ENCODE measurements around the gene SLC35F3.
A peak's percentile ranks its signal among the peaks of the same experiment; 100 is the strongest.
"Not testable (repeated sequence)": the region's sequence is repeated elsewhere in the genome, so short reads cannot be mapped to it uniquely, and the experiment has no call there.

The SLC35F3 gene

GRCh38 chr1:234150892-234151291, 246.4 kb downstream of the SLC35F3 start:
- DNase-seq = no peak

GRCh38 chr1:234152344-234152743, 247.9 kb downstream of the SLC35F3 start:
- not testable (repeated sequence) for DNase-seq

- peak; percentile 54 to 88 (median 61) for DNase-seq
Observed at GRCh38 chr1:234154320-234155251, 250.1 kb downstream of the SLC35F3 start.

- DNase-seq = no peak
Observed at GRCh38 chr1:234162661-234163060, 258.2 kb downstream of the SLC35F3 start.

- DNase-seq = no peak
Observed at GRCh38 chr1:234163267-234163919, 258.9 kb downstream of the SLC35F3 start.

- DNase-seq = no peak
Observed at GRCh38 chr1:234164098-234164709, 259.7 kb downstream of the SLC35F3 start.

- DNase-seq = no peak
Observed at GRCh38 chr1:234168061-234168724, 263.7 kb downstream of the SLC35F3 start.

GRCh38 chr1:234169161-234169849, 264.8 kb downstream of the SLC35F3 start:
- no peak for DNase-seq

- DNase-seq = no peak
Observed at GRCh38 chr1:234170067-234170466, 265.6 kb downstream of the SLC35F3 start.

- DNase-seq = no peak
Observed at GRCh38 chr1:234170622-234171021, 266.1 kb downstream of the SLC35F3 start.

GRCh38 chr1:234173968-234174367, 269.5 kb downstream of the SLC35F3 start:
- DNase-seq = no peak

- DNase-seq = no peak
Observed at GRCh38 chr1:234175363-234175762, 270.9 kb downstream of the SLC35F3 start.

GRCh38 chr1:234176000-234176399, 271.5 kb downstream of the SLC35F3 start:
- no peak for DNase-seq

- not testable (repeated sequence) for DNase-seq
Observed at GRCh38 chr1:234176847-234177246, 272.4 kb downstream of the SLC35F3 start.

GRCh38 chr1:234185438-234185837, 281.0 kb downstream of the SLC35F3 start:
- no peak for DNase-seq

- peak in 2 of 3 experiments; percentile 22 to 46 for DNase-seq
Observed at GRCh38 chr1:234186037-234186688, 281.7 kb downstream of the SLC35F3 start.

GRCh38 chr1:234188454-234188792, 283.9 kb downstream of the SLC35F3 start:
- peak in 2 of 3 experiments; percentile 8 to 44 for DNase-seq

- DNase-seq = peak in 1 of 3 experiments; percentile 24
Observed at GRCh38 chr1:234197839-234198238, 293.4 kb downstream of the SLC35F3 start.

GRCh38 chr1:234199476-234200127, 295.1 kb downstream of the SLC35F3 start:
- DNase-seq = no peak

GRCh38 chr1:234200566-234200965, 296.1 kb downstream of the SLC35F3 start:
- no peak for DNase-seq

- no peak for DNase-seq
Observed at GRCh38 chr1:234201600-234201999, 297.1 kb downstream of the SLC35F3 start.
